GM12801 (cell line): ENCODE measurements around the gene MAP3K1.

Source experiments
- TF ChIP-seq, protein P1 (sequence below): IDR thresholded peaks from one replicate; pipeline ENCODE4 v1.5.1; 2011; ENCODE audit warnings: control low read depth; ENCODE audit not compliant: insufficient read length; ENCODE audit errors: extremely low read depth

Gene MAP3K1

DNA sequence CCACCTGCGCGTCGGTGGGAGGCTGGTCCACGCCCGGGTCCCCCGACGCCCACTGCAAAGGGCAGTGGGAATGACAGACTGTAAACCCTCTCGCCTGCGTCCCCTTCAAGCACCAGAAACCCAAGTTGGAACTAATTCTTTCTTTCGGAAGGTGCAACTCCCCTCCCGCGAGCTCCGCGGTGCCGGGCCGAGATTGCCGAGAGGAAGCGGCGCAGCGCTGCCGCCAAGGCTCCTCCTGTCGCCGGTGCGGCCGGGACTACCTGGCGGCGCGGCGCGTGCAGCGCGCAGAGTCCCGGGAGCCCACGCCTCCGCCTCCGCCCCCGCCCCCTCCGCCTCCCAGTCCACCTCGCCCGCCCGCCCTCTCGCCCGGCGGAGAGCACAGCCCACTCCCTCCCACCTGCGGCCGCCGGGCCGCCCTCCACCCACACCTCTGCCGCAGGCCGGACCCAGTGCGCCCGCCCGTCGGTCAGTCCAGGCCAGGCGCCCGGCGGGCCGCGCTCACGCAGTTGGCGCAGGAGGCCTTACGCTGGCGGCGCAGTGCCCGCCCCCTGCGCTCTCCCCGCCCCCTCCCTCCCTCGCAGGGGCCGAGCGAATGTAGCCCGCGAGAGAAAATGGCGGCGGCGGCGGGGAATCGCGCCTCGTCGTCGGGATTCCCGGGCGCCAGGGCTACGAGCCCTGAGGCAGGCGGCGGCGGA is at the start of gene MAP3K1:
MAP3K1 (plus strand) TSS at position 587 of the 695 bp plus-strand sequence; CDS start at position 612, 25 bp downstream.
- TF ChIP-seq, protein P1, sequence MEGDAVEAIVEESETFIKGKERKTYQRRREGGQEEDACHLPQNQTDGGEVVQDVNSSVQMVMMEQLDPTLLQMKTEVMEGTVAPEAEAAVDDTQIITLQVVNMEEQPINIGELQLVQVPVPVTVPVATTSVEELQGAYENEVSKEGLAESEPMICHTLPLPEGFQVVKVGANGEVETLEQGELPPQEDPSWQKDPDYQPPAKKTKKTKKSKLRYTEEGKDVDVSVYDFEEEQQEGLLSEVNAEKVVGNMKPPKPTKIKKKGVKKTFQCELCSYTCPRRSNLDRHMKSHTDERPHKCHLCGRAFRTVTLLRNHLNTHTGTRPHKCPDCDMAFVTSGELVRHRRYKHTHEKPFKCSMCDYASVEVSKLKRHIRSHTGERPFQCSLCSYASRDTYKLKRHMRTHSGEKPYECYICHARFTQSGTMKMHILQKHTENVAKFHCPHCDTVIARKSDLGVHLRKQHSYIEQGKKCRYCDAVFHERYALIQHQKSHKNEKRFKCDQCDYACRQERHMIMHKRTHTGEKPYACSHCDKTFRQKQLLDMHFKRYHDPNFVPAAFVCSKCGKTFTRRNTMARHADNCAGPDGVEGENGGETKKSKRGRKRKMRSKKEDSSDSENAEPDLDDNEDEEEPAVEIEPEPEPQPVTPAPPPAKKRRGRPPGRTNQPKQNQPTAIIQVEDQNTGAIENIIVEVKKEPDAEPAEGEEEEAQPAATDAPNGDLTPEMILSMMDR = no peak

DNA sequence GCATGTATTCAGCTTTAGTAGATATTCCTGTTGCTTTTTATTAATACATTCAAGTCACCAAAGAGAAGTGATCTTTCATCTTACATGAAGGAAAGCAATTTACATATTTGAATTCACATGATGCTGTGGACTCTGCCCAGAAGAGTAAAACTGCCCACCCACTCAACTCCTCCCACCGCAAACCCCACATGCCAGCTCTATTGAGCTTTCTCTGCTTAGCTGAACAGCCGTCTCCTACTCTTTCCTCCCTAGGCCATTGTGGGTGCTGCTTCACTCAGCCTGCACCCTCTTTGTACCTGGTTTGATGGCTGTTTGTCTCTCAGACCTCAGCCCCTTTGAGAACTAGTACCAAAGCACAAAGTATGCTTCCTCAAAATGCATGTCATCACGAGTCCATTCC is 48.4 kb upstream of the MAP3K1 start:
- TF ChIP-seq, protein P1 = no peak

DNA sequence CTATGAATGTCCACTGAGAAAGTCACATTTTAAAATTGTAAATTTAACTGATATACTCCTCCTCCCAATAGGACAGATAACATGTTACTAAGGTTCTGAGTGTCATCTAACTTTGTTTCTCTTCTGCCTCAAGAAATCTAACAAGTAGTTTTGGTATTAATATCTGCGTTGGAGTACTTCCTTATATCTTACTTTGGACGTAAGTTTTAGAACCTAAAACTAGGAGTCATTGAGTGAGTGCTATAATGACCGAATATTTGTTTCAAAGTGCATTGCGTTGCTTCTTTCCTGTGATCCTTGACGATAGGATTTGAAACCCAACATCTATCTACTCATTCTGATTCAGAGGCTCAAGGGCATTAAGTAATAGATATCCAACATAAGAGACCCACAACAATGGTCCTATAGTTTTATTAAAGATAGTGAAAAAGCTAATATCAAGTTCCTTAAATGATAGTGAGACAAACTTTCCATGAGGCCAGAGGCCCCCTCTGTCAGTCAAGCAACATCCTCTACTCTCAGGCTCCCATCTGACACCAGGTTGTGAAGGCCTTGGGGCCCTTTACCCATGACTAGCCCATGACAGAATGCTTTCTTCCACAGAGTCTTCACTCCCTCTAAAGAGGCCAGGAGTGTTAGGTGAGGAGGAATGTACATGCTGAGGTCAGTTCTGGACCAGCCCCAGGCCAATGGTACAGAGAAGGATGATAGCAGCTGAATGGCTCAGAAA is 45.3 kb upstream of the MAP3K1 start:
- TF ChIP-seq, protein P1 = no peak

DNA sequence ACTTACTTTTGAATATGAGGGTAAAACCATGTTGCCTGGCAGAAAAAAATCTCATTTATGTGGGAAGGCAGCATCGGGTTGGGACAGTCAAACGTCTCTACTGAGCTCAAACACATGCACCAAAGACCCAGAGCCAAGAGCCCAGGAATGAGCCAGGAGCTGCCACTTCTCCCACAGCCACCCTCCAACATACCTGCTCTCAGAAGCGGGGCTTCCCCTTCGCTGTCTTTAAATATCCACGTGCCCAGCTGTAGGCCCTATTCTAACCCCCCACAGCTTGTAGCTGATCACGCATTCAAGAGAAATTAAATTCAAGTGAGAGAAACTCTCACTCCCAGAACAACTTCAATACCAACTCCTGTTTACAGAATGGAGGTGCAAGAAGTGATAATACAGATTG is 42.6 kb upstream of the MAP3K1 start:
- TF ChIP-seq, protein P1 = no peak

DNA sequence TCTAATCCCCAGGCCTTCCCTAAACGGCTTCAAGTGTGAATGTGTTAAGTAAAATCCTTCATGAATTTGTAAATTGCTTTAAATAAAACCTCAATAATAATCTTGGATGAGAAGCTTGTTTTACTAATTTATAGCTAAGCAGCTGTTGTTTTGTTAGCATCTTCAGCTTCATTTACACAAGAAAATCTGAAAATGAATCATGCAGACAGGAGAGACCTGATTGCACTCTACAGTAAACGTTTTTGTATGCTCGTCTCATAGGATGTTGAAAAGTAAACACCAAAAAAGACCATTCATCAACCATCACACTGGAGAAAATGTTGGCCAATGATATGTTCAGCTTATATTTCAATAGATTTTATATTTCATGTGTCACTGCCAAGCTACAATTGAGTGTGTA is 40.4 kb upstream of the MAP3K1 start:
- TF ChIP-seq, protein P1 = no peak

DNA sequence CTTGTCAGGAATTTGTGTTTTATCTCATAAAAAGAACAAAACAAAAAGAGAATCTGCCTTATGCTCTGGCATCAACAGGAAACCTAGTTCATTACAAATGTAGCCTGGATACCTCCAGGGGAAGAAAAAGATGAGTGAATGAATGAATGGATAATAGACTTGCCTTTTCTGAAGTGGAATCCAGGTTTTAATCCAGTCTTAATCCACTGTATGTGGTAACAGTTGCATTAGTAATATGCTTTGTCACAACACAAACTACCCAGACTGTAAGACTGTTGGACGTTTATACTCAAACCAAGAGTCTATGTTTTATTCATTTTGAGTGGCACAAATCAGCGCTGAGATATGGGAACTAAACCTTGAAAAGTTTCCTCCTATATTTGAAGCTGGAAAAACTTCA is 32.1 kb upstream of the MAP3K1 start:
- TF ChIP-seq, protein P1 = no peak

DNA sequence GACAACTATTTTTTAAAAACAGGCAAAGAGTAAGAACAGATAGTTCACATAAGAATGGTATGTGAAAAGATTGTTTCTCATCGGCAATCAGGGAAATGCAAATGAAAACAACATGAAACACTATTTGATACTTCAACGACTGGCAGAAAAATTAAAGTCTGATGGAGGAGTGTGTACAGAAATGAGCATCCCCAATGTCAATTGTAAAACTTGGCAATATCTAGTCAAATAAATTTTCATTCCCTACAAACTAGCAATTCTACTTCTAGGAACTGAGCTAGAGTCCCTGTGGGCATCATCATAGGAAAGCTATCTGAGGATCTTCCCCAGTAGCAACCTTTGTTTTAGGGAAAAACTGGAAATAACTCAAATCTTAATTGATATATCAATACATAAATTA is 29.0 kb upstream of the MAP3K1 start:
- TF ChIP-seq, protein P1 = no peak
